Natural killer cell (primary cell): ENCODE measurements around the gene MISP3. TPM values are rescaled to one million over a fixed set of nuclear protein-coding genes. Genes with fewer than 3 reads are reported as not detected.

Experiments
- ATAC-seq, 3 donors: fragments of 150-1000 bp in 2 of 3; fragments of 200-7000 bp in 1 of 3; cut with Tn5 transposase; 1 replicate in 1 of 3; 2 replicates in 2 of 3; pipeline ENCODE4 v1.10.0; 2021; ENCODE audit warnings: mild to moderate bottlenecking in 2 of 3, moderate library complexity in 2 of 3
- DNase-seq, 2 donors: peaks; one replicate each; pipeline versions ENCODE4 v3.0.0 to v3.0.0-alpha.2; 2013 to 2021; ENCODE audit warnings: mixed read lengths in 1 of 2
- H3K27ac ChIP-seq: one replicate; pipeline ENCODE4 v1.5.1; 2013; ENCODE audit warnings: mild to moderate bottlenecking, low read length
- H3K27me3 ChIP-seq: one replicate; pipeline ENCODE4 v1.6.1; 2013; ENCODE audit warnings: low read length; ENCODE audit not compliant: control insufficient read depth, insufficient read depth
- H3K36me3 ChIP-seq: one replicate; pipeline ENCODE4 v1.6.1; 2013; ENCODE audit warnings: low read length; ENCODE audit not compliant: control insufficient read depth, insufficient read depth
- H3K4me1 ChIP-seq: one replicate; pipeline ENCODE4 v1.6.1; 2013; ENCODE audit warnings: low read length; ENCODE audit not compliant: control insufficient read depth, insufficient read depth
- H3K4me3 ChIP-seq: one replicate; pipeline ENCODE4 v1.5.1; 2013; ENCODE audit warnings: low read length
- H3K9me3 ChIP-seq: one replicate; pipeline ENCODE4 v1.6.1; 2013; ENCODE audit warnings: low read length; ENCODE audit not compliant: control insufficient read depth, insufficient read depth
- H3K27ac Mint-ChIP-seq, 2 donors: one replicate each; pipeline ENCODE4 v1.8.0; 2022; ENCODE audit warnings: mild to moderate bottlenecking in 2 of 2, mixed read lengths in 2 of 2, moderate library complexity in 1 of 2
- H3K27me3 Mint-ChIP-seq, 2 donors: one replicate each; pipeline ENCODE4 v1.8.0; 2022; ENCODE audit warnings: low read depth in 2 of 2, mixed read lengths in 2 of 2
- H3K36me3 Mint-ChIP-seq: one replicate; pipeline ENCODE4 v1.8.0; 2022; ENCODE audit warnings: mixed read lengths
- H3K4me1 Mint-ChIP-seq, 2 donors: one replicate each; pipeline ENCODE4 v1.8.0; 2022; ENCODE audit warnings: mixed read lengths in 2 of 2
- H3K4me3 Mint-ChIP-seq: one replicate; pipeline ENCODE4 v1.8.0; 2022; ENCODE audit warnings: mild to moderate bottlenecking, moderate library complexity, mixed read lengths
- H3K9me3 Mint-ChIP-seq, 2 donors: one replicate each; pipeline ENCODE4 v1.8.0; 2022; ENCODE audit warnings: mixed read lengths in 2 of 2
- CTCF ChIP-seq: fragments of 200-600 bp; IDR thresholded peaks from one replicate; pipeline ENCODE4 v1.8.0; 2022; ENCODE audit warnings: antibody characterized with exemption
- WGBS: methylation state at CpG from one replicate; pipeline ENCODE4 v1.1.7; 2013; ENCODE audit warnings: missing lambda C conversion rate; ENCODE audit not compliant: insufficient coverage; 5-methylcytosine and 5-hydroxymethylcytosine counted together
- intact Hi-C: fragments of 100-400 bp; cut with micrococcal nuclease; formaldehyde crosslinking; loops from one replicate; pipeline ENCODE4 v1.14.2; 2022
- total RNA-seq, 4 donors: library from RNA; stranded (reverse); fragments of 120-200 nt in 1 of 4; gene quantifications; one replicate each; pipeline versions ENCODE4 v1.2.3 to v1.2.4, GENCODE V29; 2013 to 2022

MISP3 gene
- total RNA-seq, 3 donors from 2014 or later (not counting 1 experiment from before 2014, with no cell fraction given): 2.4 to 4.1 (median 2.4) TPM

DNA sequence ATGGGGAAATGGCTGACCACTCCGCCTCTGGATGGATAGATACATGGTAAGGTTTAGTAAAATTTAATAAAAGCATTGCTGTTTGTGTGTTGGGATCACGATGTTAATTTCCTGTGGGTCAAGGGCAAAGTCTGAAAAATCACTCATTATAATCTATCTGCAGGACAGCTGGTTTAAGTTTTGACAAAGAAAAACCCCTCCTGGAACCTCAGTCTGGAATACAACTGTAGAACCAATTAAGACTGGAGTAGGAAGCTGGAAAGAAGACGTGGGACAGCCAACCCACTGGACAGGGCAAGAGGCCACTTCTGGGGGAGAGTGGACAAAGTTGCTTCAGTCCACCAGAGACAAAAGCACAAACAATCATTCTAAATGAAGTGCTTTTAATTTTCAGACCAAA lies 46.6 kb downstream of the MISP3 start:
- no peaks in the 10 kb centered on the region for H3K27me3 Mint-ChIP-seq
- no peaks in the 10 kb centered on the region for H3K27me3 ChIP-seq
- H3K9me3 ChIP-seq: no peaks in the 10 kb centered on the region
- no peak for ATAC-seq
- TF ChIP-seq CTCF: no peak
- intact Hi-C loops: loop anchor here (2.0 to 5.0 kb wide), 2 partner anchors 28 to 37 kb away; partner anchors contain the start of gene SAMD1
- peaks cover 27 to 31% of the 10 kb centered on the region in 2 donors for H3K4me1 Mint-ChIP-seq
- H3K4me3 Mint-ChIP-seq: peak overlapping the region; percentile 97
- no peaks in the 10 kb centered on the region for H3K36me3 Mint-ChIP-seq
- H3K36me3 ChIP-seq: no peaks in the 10 kb centered on the region
- H3K4me1 ChIP-seq: peaks cover 39% of the 10 kb centered on the region
- no peak for DNase-seq
- WGBS: 84% methylated on average over 3 of the region's 3 CpGs
- peak overlapping the region; percentile 94 to 97 for H3K27ac Mint-ChIP-seq
- H3K9me3 Mint-ChIP-seq: no peaks in the 10 kb centered on the region
- no peak overlapping the region for H3K4me3 ChIP-seq
- peak overlapping the region; percentile 99 for H3K27ac ChIP-seq

GRCh38 chr19:14119644-14120496 lies 47.3 kb downstream of the MISP3 start:
- Histone ChIP-seq H3K36me3 (no peaks in the 10 kb centered on the region), H3K4me1 (peaks cover 31% of the 10 kb centered on the region), H3K9me3 (no peaks in the 10 kb centered on the region), H3K27ac (no peak overlapping the region), H3K27me3 (no peaks in the 10 kb centered on the region), H3K4me3 (no peak overlapping the region)
- H3K9me3 Mint-ChIP-seq: no peaks in the 10 kb centered on the region
- WGBS: 98% methylated on average over 7 of the region's 7 CpGs
- H3K4me1 Mint-ChIP-seq: peaks cover 26 to 27% of the 10 kb centered on the region in 2 donors
- ATAC-seq (no peak), DNase-seq (no peak)
- no peak for TF ChIP-seq CTCF
- H3K4me3 Mint-ChIP-seq: no peak overlapping the region
- no peaks in the 10 kb centered on the region for H3K36me3 Mint-ChIP-seq
- no peaks in the 10 kb centered on the region for H3K27me3 Mint-ChIP-seq
- intact Hi-C loops: loop anchor here (2.0 to 5.0 kb wide), 2 partner anchors 29 to 38 kb away; partner anchors contain the start of gene SAMD1
- H3K27ac Mint-ChIP-seq: peak overlapping the region; percentile 94 to 97

- no peaks in the 10 kb centered on the region for H3K36me3 Mint-ChIP-seq
- H3K27me3 Mint-ChIP-seq: no peaks in the 10 kb centered on the region
- Histone ChIP-seq H3K9me3 (no peaks in the 10 kb centered on the region), H3K4me1 (peaks cover 29% of the 10 kb centered on the region), H3K27me3 (no peaks in the 10 kb centered on the region), H3K36me3 (no peaks in the 10 kb centered on the region), H3K27ac (no peak overlapping the region), H3K4me3 (no peak overlapping the region)
- DNase-seq: no peak
- peaks cover 24% of the 10 kb centered on the region in 2 donors for H3K4me1 Mint-ChIP-seq
- peak overlapping the region; percentile 94 to 97 for H3K27ac Mint-ChIP-seq
- WGBS: 99% methylated on average over 7 of the region's 7 CpGs
- no peak overlapping the region for H3K4me3 Mint-ChIP-seq
- no peak for ATAC-seq
- intact Hi-C loops: no loop called here
- TF ChIP-seq CTCF: no peak
- H3K9me3 Mint-ChIP-seq: no peaks in the 10 kb centered on the region
Measured at GRCh38 chr19:14120497-14120780, 47.9 kb downstream of the MISP3 start.
